ENCODE measurements around the gene CAND2.

Gene CAND2

DNA sequence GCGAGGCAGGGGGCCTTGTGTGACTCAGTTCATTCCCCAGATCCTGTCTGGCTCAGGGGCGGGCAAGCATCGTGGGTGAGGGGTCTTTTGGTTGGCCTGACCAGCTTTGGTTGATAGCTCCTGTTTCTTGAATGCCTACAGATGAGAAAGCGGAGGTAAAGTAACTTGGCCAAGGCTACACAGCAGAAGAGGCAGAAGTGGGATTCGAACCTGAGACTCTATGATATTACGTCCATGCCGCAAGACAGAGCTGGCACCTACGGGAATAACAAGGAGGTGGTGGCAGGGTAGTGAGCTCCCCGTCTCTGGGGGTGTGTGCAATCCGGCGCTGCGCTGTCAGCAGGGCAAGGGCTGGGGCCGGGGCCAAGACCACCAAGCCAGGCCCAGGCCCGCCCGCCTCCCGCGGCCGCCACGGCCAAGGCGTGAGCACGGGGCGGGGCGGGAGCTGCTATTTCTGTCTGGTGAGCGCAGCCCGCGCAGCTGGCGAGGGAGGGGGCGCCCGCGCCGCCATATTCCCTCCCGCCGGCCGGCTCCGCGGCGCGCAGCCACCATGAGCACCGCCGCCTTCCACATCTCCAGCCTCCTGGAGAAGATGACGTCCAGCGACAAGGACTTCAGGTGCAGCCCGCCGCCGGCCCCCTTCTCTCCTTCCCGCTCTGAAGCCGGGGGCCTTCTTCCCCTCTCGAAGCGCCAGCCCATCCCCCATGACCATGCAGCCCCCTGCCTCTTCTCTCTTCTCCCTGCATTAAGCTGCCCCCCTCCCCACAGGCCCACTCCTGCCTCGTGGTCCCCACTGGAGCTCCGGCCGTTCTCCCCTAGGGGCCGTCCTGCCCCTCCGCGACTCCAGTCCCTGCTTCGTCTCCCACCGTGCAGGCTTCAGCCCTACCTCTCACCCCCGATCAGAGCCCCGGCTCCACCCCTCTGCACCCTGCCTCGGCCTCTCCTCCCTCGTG is at the start of gene CAND2:
Gene CAND2, plus strand, starts transcription at position 510 of the 953 bp plus-strand sequence. Its CDS starts 41 bp downstream, at position 551.
- peak in 1 of 2 donors; percentile 29 for DNase-seq (ENCODE audit: low read depth in 2 of 2)

DNA sequence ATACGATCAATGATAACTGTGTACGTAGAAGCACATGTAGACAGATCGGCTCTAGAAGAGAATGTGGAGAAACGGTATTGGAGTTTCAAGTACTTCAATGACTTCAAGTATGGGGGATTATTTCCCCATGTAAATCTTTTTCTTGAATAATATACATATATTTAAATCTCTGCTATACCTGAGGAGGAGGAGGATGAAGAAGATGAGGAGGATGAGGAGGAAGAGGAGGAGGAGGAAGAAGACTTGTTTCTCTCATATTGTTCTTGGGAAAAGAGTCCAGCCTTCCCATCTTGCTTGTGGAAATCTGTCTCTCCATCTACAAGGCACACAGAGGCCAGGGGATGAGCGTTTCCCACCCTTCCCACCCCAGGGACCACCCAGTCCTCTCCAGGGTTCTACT is 48.0 kb upstream of the CAND2 start:
- no peak for DNase-seq (ENCODE audit: low read depth in 2 of 2)

- DNase-seq (ENCODE audit: low read depth in 2 of 2), result no peak
Observed at GRCh38 chr3:12750223-12750622, 46.3 kb upstream of the CAND2 start.

- peak; percentile 2 to 16 for DNase-seq (ENCODE audit: low read depth in 2 of 2)
Observed at GRCh38 chr3:12750658-12751071, 45.8 kb upstream of the CAND2 start.

DNA sequence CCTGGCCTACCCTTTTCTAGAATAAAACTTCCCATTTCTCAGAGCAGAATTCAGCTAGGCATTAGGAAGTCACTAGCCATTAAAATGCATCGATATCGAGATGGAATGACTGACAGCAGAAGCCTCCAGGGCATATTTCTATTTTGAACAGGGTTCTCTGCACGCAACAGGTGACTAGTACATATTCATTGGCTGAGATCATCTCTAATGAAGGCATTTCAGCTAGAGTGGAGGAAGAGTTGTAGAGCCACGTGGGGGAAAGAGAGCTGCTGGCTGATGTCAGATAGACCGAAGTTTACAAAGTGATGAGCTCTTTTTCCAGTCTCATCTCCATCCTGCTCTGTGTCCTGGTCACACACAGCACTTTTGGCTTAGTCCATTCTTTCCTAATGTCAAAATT is 44.9 kb upstream of the CAND2 start:
- DNase-seq (ENCODE audit: low read depth in 2 of 2), result no peak

- no peak for DNase-seq (ENCODE audit: low read depth in 2 of 2)
Observed at GRCh38 chr3:12752102-12752501, 44.4 kb upstream of the CAND2 start.

GRCh38 chr3:12752809-12753208 is 43.7 kb upstream of the CAND2 start:
- no peak for DNase-seq (ENCODE audit: low read depth in 2 of 2)

- no peak for DNase-seq (ENCODE audit: low read depth in 2 of 2)
Observed at GRCh38 chr3:12753275-12754028, 43.0 kb upstream of the CAND2 start.

GRCh38 chr3:12754313-12754712 is 42.2 kb upstream of the CAND2 start:
- DNase-seq (ENCODE audit: low read depth in 2 of 2), result no peak

DNA sequence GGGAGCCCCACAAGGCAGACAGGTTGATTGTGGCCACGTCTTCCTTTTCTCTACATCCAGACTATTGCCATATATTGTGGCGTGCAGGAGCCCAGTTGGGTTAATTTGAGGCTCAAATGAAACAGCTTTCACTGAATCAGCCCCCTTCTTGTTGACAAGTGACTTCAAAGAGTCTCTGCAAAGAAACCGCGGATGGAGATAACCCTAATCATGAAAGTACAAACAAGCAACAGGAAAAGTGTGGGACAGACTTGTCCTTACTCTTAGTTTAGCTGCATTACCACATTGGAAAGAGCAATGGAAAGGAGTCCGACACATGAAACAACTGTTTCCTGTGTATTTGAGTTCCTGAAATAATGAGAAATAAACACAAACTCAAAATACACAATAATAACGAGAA is 40.7 kb upstream of the CAND2 start:
- no peak for DNase-seq (ENCODE audit: low read depth in 2 of 2)

DNA sequence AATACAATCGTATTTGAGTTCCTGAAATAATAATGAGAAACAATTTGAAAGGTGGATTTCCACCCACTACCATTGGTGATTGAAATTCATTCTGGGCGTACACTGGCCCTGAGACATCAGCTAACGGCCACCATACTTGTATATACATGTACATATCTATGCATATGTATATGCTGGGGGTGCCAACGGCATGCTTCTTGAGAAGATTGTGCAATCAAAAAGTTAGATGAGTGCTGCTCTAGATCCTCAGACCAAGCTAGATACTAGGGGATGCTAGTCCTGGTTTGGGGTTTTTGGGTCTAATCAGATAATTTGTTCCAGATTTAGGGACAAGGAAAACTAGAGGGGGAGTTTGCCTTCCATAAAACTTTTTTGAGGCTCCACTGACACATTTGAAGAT is 40.3 kb upstream of the CAND2 start:
- no peak for DNase-seq (ENCODE audit: low read depth in 2 of 2)

DNA sequence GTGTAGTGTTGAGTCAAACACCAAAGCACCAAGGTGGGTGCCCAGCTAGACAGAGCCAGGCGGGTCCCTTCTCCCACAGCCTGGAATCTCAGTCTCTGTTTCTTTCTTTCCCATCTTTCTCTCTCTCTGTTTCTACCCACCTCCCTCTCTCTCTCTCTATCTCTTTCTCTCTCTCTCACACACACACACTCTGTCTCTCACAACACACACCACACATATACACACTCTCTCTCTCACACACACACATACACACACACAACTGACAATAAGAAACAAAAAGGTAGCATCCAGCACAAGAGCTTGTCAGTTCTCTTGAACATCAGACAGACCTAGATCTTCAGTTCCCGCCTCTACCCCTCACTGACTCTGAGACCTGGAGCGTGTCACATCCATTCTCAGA is 39.8 kb upstream of the CAND2 start:
- no peak for DNase-seq (ENCODE audit: low read depth in 2 of 2)

- no peak for DNase-seq (ENCODE audit: low read depth in 2 of 2)
Observed at GRCh38 chr3:12758025-12758781, 38.3 kb upstream of the CAND2 start.

- no peak for DNase-seq (ENCODE audit: low read depth in 2 of 2)
Observed at GRCh38 chr3:12759097-12759679, 37.3 kb upstream of the CAND2 start, which contains the start of gene TMEM40. Gene TMEM40, minus strand, starts transcription at chr3:12759259. Its CDS starts 9,427 bp downstream, at chr3:12749832.

DNA sequence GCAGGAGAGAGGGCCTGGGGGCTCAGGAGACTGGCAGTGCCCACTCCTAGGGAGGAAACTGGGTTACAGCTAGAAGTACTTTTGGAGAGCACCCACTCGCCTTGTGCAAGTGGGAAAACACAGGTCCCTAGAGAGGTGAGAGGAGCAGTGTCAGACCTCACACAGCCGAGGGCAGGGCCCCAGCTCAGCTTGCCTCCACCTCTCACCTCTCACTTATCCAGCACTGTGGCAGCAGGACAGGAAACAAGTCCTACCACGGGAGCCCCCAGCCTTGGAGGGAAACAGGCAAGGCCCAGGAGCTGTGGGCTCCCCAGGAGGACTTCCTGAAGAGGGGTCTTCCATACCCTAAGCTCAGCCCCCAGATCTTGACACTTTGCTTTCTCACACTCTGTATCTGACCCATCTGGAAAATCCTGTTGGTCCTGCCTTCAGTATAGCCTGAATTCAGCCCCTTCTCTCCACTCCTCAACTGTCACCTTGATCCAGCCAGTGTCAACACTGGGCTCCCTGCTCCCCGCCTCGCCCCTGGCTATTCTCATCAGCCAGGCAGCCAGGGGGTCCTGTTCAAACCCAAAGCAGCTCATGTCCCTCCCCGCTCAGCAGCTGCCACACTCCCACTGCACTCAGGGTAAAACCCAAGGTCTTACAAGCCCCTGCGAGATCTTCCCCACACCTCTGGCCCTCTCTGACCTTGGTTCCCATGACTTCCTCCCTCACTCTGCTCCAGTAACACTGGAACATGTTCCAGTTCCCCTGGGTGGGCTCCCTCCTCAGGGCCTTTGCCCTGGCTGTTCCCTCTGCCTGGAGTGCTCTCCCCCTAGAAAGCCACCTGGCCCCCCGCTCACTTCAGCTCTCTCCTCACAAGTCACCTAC is 36.6 kb upstream of the CAND2 start:
- no peak for DNase-seq (ENCODE audit: low read depth in 2 of 2)

DNA sequence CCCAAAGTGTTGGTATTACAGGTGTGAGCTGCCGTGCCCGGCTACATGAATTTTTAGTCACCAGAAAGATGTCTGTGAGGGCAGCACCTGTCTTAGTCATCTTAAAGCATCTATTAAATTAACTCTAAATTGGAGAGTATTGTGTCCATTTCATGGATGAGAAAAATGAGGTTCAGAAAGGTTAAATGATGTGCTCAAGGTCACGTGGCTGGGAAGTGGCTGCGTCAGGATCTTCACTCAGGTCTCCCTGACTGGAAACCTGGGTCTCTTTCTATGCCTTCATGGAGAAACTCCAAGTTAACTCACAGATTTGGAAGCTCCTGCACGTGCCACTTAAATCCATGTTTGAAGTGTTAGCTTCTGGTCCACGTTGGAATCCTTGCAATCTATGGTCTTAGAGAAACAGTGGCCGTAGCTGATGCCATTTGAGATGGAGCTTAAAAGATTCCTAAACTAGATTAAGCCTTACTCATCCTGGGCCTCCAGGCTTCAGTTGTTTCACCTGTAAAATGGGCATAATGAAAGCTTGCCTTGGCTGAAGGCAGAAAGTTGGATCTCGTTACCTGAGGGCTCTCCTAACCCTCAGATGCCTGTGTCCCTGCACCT is 32.2 kb upstream of the CAND2 start:
- DNase-seq (ENCODE audit: low read depth in 2 of 2), result no peak

DNA sequence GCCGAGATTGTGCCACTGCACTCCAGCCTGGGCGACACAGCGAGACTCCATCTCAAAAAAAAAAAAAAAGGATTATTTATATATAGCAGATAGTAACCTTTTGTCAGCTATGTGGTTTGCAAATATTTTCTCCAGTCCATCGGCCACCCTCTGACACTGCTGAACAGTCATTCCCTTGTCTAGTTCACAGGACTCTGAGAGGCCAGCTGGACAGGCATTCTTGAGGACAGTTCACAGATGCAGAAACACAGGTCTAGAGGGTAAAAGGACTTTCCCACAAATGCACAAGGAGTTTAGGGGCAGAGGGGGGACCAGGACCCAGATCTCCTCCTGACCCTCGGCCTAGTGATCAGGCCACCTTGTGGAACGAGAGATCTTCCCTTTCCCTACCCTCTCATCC is 29.9 kb upstream of the CAND2 start:
- DNase-seq (ENCODE audit: low read depth in 2 of 2), result no peak

DNA sequence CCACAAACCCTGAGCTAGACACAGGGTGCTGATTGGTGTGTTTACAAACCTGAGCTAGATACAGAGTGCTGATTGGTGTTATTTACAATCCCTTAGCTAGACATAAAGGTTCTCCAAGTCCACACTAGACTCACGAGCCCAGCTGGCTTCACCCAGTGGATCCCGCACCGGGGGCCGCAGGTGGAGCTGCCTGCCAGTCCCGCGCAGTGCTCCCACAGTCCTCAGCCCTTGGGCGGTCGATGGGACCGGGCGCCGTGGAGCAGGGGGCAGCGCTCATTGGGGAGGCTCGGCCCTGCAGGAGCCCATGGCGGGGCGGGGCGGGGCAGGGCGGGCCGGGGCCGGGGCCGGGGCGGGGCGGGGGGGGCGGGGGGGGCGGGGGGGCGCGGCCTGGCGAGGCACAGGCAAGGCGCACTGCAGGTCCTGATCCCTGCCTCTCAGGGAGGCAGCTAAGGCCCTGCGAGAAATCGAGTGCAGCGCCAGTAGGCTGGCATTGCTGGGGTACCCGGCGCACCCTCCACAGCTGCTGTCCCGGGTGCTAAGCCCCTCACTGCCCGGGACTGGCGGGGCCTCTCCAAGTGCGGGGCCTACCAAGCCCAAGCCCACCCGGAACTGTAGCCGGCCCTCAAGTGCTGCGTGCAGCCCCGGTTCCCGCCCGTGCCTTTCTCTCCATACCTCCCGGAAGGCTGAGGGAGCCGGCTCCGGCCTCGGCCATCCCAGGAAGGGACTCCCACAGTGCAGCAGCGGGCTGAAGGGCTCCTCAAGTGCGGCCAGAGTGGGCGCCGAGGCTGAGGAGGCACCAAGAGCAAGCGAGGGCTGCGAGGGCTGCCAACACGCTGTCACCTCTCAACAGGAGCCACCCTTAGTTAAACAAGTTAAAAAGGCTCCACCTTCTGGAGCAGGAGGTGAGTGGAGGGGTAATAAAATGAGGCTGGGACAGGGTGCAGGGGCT is 27.6 kb upstream of the CAND2 start:
- no peak for DNase-seq (ENCODE audit: low read depth in 2 of 2)

GRCh38 chr3:12769761-12770160 is 26.7 kb upstream of the CAND2 start:
- no peak for DNase-seq (ENCODE audit: low read depth in 2 of 2)
